ENCODE data around the gene COX7C.

Gene COX7C

DNA sequence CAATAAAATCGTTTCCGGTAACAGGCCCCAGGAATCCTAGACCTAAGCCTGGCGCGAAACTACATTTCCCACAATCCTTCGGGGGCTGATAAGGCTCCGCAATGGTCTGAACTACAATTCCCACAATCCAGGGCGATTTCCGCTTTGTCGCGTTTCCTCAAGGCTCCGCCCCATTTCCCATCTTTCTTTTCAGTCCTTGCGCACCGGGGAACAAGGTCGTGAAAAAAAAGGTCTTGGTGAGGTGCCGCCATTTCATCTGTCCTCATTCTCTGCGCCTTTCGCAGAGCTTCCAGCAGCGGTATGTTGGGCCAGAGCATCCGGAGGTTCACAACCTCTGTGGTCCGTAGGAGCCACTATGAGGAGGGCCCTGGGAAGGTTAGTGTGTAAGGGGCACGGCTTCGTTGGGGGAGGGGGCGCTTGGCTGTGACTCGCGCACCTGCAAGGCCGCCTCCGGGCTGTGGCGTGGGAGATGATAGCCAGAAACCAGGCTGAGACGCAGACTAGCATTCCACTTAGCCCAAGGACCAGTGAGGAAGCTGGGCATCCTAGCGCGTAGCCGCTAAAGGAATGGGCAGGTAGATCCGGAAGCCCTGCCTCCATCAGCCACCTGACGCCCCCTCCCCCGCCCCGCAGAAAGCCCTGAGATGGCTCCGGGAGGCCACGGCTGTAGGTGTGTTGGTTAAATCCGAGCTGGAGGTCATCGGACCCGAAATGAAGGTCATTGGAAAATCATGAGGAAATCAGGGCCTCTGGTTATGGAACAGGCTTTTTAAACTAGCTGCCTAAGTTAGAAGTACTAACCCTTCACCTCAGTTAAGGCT is at the start of gene COX7C (continued):
- TF ChIP-seq ZNF223 (tag by site-specific recombination; IDR thresholded peaks at IDR 0.05) (no peak), ZBTB7A (tag by site-specific recombination; IDR thresholded peaks at IDR 0.05; ENCODE audit: low read depth) (no peak), RBAK (tag by site-specific recombination; IDR thresholded peaks at IDR 0.05) (no peak), ZNF768 (tag by site-specific recombination; IDR thresholded peaks at IDR 0.05) (no peak), ZNF600 (tag by site-specific recombination; IDR thresholded peaks at IDR 0.05) (no peak), KLF9 (tag by site-specific recombination; IDR thresholded peaks at IDR 0.05; ENCODE audit: low read depth) (peak; percentile 31; the same call in 1 of the 2 replicates), ZNF335 (tag by site-specific recombination; conservative IDR thresholded peaks at IDR 0.05) (peak; percentile 90), TRIM28 (IDR thresholded peaks at IDR 0.05; ENCODE audit: borderline replicate concordance, low read length) (no peak), ZNF654 (tag by site-specific recombination; IDR thresholded peaks at IDR 0.05; ENCODE audit: low read depth) (no peak), ZBTB8A (tag by site-specific recombination; IDR thresholded peaks at IDR 0.05) (0 out of 2 replicates have a peak, but pooled peaks have one; percentile 16), ZNF426 (tag by site-specific recombination; IDR thresholded peaks at IDR 0.05) (no peak), ZNF544 (tag by site-specific recombination; IDR thresholded peaks at IDR 0.05) (no peak), ZNF121 (tag by site-specific recombination; IDR thresholded peaks at IDR 0.05) (no peak), ZNF501 (tag by site-specific recombination; IDR thresholded peaks at IDR 0.05) (peak; percentile 73; the same call in 1 of the 2 replicates), ZNF341 (tag by site-specific recombination; IDR thresholded peaks at IDR 0.05; ENCODE audit: low read depth) (no peak), GLI4 (tag by site-specific recombination; IDR thresholded peaks at IDR 0.05) (no peak), ZNF2 (tag by site-specific recombination; IDR thresholded peaks at IDR 0.05) (peak; percentile 84)
- TF ChIP-seq, protein P1, sequence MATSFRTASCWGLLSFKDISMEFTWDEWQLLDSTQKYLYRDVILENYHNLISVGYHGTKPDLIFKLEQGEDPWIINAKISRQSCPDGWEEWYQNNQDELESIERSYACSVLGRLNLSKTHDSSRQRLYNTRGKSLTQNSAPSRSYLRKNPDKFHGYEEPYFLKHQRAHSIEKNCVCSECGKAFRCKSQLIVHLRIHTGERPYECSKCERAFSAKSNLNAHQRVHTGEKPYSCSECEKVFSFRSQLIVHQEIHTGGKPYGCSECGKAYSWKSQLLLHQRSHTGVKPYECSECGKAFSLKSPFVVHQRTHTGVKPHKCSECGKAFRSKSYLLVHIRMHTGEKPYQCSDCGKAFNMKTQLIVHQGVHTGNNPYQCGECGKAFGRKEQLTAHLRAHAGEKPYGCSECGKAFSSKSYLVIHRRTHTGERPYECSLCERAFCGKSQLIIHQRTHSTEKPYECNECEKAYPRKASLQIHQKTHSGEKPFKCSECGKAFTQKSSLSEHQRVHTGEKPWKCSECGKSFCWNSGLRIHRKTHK (tag by site-specific recombination; IDR thresholded peaks at IDR 0.05) = no peak
- TF ChIP-seq, protein P2, sequence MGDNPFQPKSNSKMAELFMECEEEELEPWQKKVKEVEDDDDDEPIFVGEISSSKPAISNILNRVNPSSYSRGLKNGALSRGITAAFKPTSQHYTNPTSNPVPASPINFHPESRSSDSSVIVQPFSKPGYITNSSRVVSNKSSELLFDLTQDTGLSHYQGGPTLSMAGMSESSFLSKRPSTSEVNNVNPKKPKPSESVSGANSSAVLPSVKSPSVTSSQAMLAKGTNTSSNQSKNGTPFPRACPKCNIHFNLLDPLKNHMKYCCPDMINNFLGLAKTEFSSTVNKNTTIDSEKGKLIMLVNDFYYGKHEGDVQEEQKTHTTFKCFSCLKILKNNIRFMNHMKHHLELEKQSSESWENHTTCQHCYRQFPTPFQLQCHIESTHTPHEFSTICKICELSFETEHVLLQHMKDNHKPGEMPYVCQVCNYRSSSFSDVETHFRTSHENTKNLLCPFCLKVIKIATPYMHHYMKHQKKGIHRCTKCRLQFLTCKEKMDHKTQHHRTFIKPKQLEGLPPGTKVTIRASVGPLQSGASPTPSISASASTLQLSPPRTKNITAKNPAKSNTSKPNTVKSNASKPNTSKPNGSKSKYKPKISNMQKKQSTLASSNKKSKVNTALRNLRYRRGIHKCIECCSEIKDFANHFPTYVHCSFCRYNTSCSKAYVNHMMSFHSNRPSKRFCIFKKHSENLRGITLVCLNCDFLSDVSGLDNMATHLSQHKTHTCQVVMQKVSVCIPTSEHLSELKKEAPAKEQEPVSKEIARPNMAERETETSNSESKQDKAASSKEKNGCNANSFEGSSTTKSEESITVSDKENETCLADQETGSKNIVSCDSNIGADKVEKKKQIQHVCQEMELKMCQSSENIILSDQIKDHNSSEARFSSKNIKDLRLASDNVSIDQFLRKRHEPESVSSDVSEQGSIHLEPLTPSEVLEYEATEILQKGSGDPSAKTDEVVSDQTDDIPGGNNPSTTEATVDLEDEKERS (tag by site-specific recombination; IDR thresholded peaks at IDR 0.05) = no peak
- TF ChIP-seq, protein P3, sequence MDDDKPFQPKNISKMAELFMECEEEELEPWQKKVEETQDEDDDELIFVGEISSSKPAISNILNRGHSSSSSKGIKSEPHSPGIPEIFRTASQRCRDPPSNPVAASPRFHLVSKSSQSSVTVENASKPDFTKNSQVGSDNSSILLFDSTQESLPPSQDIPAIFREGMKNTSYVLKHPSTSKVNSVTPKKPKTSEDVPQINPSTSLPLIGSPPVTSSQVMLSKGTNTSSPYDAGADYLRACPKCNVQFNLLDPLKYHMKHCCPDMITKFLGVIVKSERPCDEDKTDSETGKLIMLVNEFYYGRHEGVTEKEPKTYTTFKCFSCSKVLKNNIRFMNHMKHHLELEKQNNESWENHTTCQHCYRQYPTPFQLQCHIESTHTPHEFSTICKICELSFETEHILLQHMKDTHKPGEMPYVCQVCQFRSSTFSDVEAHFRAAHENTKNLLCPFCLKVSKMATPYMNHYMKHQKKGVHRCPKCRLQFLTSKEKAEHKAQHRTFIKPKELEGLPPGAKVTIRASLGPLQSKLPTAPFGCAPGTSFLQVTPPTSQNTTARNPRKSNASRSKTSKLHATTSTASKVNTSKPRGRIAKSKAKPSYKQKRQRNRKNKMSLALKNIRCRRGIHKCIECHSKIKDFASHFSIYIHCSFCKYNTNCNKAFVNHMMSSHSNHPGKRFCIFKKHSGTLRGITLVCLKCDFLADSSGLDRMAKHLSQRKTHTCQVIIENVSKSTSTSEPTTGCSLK (tag by site-specific recombination; IDR thresholded peaks at IDR 0.05) = no peak
- TF ChIP-seq, protein P4, sequence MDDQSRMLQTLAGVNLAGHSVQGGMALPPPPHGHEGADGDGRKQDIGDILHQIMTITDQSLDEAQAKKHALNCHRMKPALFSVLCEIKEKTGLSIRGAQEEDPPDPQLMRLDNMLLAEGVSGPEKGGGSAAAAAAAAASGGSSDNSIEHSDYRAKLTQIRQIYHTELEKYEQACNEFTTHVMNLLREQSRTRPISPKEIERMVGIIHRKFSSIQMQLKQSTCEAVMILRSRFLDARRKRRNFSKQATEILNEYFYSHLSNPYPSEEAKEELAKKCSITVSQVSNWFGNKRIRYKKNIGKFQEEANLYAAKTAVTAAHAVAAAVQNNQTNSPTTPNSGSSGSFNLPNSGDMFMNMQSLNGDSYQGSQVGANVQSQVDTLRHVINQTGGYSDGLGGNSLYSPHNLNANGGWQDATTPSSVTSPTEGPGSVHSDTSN (CRISPR knock-in tag; IDR thresholded peaks at IDR 0.05) = no peak
- TF ChIP-seq, protein P5, sequence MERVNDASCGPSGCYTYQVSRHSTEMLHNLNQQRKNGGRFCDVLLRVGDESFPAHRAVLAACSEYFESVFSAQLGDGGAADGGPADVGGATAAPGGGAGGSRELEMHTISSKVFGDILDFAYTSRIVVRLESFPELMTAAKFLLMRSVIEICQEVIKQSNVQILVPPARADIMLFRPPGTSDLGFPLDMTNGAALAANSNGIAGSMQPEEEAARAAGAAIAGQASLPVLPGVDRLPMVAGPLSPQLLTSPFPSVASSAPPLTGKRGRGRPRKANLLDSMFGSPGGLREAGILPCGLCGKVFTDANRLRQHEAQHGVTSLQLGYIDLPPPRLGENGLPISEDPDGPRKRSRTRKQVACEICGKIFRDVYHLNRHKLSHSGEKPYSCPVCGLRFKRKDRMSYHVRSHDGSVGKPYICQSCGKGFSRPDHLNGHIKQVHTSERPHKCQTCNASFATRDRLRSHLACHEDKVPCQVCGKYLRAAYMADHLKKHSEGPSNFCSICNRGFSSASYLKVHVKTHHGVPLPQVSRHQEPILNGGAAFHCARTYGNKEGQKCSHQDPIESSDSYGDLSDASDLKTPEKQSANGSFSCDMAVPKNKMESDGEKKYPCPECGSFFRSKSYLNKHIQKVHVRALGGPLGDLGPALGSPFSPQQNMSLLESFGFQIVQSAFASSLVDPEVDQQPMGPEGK (tag by site-specific recombination; IDR thresholded peaks at IDR 0.05) = peak; percentile 57; the same call in 1 of the 2 replicates
- TF ChIP-seq, protein P6, sequence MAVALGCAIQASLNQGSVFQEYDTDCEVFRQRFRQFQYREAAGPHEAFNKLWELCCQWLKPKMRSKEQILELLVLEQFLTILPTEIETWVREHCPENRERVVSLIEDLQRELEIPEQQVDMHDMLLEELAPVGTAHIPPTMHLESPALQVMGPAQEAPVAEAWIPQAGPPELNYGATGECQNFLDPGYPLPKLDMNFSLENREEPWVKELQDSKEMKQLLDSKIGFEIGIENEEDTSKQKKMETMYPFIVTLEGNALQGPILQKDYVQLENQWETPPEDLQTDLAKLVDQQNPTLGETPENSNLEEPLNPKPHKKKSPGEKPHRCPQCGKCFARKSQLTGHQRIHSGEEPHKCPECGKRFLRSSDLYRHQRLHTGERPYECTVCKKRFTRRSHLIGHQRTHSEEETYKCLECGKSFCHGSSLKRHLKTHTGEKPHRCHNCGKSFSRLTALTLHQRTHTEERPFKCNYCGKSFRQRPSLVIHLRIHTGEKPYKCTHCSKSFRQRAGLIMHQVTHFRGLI (tag by site-specific recombination; IDR thresholded peaks at IDR 0.05) = no peak
- TF ChIP-seq, protein P7, sequence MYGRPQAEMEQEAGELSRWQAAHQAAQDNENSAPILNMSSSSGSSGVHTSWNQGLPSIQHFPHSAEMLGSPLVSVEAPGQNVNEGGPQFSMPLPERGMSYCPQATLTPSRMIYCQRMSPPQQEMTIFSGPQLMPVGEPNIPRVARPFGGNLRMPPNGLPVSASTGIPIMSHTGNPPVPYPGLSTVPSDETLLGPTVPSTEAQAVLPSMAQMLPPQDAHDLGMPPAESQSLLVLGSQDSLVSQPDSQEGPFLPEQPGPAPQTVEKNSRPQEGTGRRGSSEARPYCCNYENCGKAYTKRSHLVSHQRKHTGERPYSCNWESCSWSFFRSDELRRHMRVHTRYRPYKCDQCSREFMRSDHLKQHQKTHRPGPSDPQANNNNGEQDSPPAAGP (tag by site-specific recombination; IDR thresholded peaks at IDR 0.05) = no peak
- TF ChIP-seq, protein P8, sequence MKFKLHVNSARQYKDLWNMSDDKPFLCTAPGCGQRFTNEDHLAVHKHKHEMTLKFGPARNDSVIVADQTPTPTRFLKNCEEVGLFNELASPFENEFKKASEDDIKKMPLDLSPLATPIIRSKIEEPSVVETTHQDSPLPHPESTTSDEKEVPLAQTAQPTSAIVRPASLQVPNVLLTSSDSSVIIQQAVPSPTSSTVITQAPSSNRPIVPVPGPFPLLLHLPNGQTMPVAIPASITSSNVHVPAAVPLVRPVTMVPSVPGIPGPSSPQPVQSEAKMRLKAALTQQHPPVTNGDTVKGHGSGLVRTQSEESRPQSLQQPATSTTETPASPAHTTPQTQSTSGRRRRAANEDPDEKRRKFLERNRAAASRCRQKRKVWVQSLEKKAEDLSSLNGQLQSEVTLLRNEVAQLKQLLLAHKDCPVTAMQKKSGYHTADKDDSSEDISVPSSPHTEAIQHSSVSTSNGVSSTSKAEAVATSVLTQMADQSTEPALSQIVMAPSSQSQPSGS (tag by site-specific recombination; IDR thresholded peaks at IDR 0.05; ENCODE audit: low read depth) = no peak
